Glomerular endothelial cell (primary cell): ENCODE results near the gene RHOB. TPM values are rescaled to one million over a fixed set of nuclear protein-coding genes. Genes with fewer than 3 reads are reported as not detected.
"Not testable (repeated sequence)": the region's sequence is repeated elsewhere in the genome, so short reads cannot be mapped to it uniquely, and the experiment has no call there.

Source experiments
- DNase-seq: peaks from one replicate; pipeline ENCODE4 v3.0.0-alpha.2; 2011; ENCODE audit warnings: low read depth, low spot score; ENCODE audit errors: extremely low read depth
- total RNA-seq: library from RNA; depleted of rRNA; stranded (reverse); fragments of >200 nt; gene quantifications from 2 replicates; pipeline ENCODE4 v1.2.3, GENCODE V29; 2015

RHOB gene
- total RNA-seq, 1 donor from 2014 or later: 1,321 TPM

GRCh38 chr2:20422402-20423271 is 24.2 kb upstream of the RHOB start:
- DNase-seq: no peak

DNA sequence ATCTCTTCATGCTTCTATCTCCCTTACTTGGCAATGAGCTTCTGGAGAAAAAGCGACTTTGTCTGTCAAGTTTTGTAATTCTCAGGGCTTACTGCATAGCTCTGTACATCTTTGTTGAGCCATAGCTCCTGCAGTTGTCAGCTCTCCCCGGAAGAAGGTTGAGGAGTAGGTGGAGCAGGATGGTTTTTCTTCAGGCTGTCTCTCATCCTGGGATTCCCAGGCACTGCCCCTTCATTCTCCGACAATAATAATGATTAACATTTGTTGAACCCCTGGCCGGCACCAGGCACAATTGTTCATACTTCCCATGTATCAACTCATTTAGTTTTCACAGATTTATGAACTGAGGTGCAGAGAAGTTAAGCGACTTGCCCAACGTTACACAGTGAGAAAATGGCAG is 23.5 kb upstream of the RHOB start:
- DNase-seq: no peak

DNA sequence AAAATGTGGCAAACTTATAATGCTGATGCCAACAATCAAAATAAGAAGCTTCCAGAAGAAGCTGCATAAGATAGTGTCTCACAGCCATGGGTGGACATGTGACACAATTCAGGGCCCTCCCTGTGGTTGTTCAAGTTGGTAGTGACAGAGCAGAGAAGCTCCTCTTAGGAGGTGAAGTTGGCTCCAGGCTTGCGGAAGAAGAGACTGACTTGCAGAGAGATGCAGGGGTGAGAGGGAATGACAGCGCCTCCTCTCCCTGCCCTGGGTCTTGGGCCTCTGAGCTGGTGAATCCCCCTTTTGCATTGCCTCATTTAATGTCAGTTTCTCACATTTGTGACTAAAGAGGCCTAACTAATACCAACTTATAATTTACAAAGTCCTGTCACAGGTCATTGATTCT is 23.0 kb upstream of the RHOB start:
- DNase-seq: no peak

DNA sequence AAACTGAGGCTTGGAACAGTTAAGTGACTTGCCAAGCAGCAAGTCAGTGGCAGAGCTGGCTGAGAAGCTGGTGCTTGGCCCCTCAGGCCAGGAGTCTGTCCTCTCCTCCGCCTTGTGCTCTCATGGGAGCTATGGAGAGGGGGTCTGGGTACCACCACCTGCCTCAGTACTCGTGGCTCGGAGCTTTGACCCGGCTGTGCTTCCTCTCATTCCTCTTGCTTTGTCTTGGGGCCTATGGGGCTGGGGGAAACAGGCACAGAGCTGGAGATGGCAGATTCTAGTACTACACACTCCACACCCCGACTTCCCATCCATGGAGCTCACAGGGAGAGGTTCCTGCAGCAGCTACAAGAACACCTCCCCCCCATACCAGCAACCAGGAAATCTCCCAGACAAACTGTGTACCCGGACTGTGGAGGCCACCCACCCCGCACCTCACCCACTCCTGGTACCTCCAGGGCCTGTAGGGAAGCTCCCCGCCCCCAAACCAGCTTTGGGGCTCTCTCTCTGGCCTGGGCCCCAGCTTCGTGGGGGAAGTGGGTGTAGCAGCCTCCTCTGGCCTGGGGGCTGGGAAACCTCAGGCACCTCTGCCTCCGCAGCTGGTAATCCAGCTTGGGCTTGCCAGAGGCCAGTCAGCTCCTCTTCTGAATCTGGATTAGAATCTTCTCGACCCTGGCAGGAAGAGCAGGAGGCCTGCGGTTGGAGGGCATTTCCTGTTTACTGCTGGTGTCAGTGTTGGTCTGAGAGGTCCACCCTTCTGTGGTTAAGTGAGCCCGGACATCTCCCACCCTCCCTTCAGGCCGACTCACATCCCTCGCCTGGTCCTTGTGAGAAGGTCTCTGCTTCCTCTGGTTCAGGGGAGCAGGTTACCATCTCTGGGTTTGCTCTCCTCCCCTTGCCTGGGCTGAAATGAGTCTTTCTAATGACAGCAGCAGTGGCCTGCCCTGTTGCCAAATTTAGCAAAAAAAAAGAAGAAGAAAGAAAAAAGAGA is 22.3 kb upstream of the RHOB start:
- no peak for DNase-seq

GRCh38 chr2:20425371-20425881 is 21.4 kb upstream of the RHOB start:
- DNase-seq: no peak

- no peak for DNase-seq
Observed at GRCh38 chr2:20425884-20426283, 21.0 kb upstream of the RHOB start.

DNA sequence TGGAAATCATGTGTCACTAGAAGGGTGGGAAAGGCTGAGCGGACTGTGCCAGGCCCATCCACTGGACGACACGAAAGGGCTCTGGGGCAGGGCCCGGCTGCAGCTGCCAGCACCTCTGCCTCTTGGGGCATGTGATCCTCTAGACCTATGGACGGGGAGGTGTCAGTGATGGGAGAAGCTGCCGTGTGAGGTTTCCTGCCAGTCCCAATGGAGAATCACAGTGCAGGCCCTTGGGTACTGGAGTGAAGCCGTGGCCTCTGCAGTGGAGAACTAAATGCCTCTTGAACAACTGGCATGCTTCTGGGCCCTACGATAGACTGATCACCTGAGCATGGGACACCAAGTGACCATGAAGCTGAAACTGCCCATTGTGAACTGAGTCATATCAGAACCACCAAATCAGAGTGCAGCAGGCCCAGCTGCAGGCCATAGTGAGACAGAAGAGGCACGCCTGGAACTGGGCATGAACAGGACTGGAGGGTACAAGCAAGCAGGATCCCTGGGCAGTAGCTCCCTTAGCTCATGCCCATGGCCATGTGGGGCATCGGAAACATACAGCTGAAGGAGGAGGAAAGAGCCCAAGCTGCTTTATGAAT is 18.8 kb upstream of the RHOB start:
- no peak for DNase-seq

DNA sequence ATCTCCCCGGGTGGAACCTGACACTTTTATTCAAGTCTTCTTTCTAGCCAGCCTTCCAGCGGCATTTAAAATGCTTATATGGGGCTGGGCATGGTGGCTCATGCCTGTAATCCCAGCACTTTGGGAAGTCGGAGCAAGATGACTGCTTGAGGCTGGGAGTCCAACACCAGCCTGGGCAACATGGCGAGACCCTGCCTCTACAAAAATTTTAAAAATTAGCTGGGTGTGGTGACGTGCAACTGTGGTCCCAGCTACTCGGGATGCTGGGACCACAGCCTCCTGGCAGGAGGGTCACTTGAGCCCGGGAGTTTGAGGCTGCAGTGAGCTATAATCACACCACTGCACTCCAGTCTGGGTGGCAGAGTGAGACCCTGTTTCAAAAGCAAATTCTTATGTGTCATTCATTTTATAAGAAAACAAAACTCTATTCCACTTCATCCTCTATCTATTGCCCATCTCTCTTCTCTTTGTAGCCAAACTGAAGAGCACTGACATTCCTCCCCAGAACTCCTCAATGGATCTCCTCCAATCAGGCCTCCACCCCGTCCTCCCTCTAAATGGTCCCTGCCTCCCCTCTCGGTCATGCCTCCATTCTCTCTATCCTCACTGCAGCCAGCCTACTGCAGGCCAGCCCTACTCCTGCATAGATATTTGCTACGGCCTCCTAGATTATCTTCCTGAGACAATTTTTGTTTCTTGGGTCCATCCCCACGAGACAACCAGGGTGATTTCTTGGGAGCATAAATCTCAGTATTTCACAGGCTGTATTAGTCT is 18.0 kb upstream of the RHOB start:
- DNase-seq: no peak

GRCh38 chr2:20429528-20429927 is 17.3 kb upstream of the RHOB start:
- DNase-seq: no peak

- no peak for DNase-seq
Observed at GRCh38 chr2:20430035-20430434, 16.8 kb upstream of the RHOB start.

GRCh38 chr2:20430461-20431300 is 16.2 kb upstream of the RHOB start:
- DNase-seq: no peak

- DNase-seq: no peak
Observed at GRCh38 chr2:20431301-20431698, 15.6 kb upstream of the RHOB start.

- DNase-seq: no peak
Observed at GRCh38 chr2:20431772-20432171, 15.1 kb upstream of the RHOB start.

DNA sequence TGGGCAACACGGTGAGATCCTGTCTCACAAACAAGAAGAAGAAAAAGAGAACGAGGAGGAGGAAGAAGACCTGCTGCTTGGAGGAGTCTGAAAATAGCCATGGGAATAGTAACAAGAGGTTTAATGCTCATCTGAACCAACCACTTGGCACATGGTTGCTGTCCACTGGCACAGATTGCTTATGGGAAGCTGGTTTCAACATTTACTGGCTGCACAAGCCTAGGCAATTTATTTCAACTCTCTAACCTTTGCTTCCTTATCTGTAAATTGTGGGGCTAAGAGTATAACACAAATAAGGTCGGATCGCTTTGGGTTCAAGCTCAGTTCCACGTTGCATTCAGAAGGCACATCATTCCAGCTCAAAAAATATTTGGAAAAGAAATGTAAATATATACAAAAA is 14.2 kb upstream of the RHOB start:
- DNase-seq: no peak

GRCh38 chr2:20433249-20433648 is 13.6 kb upstream of the RHOB start:
- DNase-seq: no peak

GRCh38 chr2:20433946-20434553 is 12.8 kb upstream of the RHOB start:
- no peak for DNase-seq

DNA sequence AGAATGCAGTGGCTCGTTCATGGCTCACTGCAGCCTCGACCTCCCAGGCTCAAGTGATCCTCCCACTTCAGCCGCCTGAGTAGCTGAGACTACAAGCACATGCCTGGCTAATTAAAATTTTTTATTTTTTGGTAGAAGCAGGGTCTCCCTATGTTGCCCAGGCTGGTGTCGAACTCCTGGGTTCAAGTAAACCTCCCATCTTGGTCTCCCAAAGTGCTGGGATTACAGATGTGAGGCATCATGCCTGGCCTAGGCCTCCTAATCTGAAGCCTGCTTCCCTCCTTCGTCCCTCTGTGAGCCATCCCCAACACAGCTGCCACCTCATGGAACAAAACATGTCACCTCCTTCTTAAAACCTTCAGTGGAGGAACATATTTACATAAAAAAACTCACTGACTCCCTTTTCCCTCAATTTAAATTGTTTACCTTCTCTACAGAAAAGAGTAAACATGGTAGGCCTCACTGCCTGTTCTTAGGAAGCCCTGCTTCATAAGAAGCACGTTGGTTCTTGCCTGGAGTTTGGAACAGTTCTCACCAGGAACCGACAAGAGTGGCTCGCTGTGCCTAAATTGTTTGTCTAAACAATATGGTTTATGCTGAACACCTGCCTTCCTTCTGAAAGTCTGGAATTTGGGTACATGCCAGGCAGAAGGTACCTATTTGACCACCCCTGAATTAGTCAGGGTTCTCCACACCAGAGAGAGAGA is 12.1 kb upstream of the RHOB start:
- no peak for DNase-seq

DNA sequence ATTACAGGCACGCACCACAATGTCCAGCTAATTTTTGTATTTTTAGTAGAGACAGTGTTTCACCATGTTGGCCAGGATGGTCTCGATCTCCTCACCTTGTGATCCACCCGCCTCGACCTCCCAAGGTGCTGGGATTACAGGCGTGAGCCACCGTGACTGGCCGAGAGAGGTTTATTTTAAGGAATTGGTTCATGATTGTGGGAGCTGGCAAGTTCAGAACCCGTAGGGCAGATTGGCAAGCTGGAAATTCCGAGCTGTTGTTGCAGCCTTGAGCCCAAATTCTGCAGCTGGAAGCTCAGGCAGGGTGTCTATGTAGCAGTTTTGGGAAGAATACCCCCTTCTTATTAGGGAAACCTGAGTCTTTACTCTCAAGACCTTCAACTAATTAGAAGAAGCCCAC is 11.4 kb upstream of the RHOB start:
- not testable (repeated sequence) for DNase-seq
